ENCODE data around the gene NBEAL2. TPM values are rescaled to one million over a fixed set of nuclear protein-coding genes. Genes with fewer than 3 reads are reported as not detected.

Gene NBEAL2
- total and polyA plus RNA-seq, 2 of the 8 experiments (the other 6 are each of a cell fraction or from before 2014, with no cell fraction given): 27.3 to 46.9 TPM

DNA sequence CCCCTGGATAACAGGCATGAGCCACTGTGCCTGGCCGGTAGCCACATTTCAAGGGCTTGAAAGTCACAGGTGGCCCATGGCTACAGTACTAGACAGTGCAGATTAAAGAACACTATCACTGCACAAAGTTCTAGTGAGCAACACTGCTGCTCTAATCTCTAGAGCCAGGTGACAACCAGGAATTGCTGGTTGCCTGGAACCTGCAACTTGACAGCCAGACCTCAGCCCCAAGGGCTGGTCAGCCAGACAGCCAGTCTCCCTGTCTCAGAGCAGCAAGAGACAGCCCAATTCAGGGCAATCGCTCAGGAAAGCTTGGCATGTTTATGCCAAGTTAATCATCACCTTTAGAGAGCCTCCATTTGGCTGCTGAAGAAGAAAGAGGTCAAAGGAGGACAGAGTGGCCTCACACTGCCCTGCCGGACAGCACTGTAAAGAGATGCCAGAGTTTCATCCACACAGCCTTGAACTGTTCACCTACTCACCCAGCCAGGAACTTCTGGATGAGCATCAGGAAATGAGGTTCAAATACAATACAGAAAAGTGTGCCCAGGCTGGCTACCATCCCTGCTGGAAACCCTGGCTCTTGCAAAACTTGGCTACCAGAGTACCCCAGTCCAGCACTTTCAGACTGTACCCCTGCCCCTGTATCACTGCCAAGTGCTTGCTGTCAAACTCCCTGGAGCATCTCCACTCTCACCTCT lies 8.9 kb upstream of the NBEAL2 start (continued):
- TF ChIP-seq KDM4A (IDR thresholded peaks at IDR 0.05; ENCODE audit: low read depth, low read length, severe bottlenecking): no peak
- TF ChIP-seq, protein P1, sequence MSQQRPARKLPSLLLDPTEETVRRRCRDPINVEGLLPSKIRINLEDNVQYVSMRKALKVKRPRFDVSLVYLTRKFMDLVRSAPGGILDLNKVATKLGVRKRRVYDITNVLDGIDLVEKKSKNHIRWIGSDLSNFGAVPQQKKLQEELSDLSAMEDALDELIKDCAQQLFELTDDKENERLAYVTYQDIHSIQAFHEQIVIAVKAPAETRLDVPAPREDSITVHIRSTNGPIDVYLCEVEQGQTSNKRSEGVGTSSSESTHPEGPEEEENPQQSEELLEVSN (IDR thresholded peaks at IDR 0.05): no peak
- TF ChIP-seq TCF12 (IDR thresholded peaks at IDR 0.05; ENCODE audit: low read depth, low read length): no peak
- no peak for TF ChIP-seq YY1 (IDR thresholded peaks at IDR 0.05; ENCODE audit: low read depth, low read length)
- no peak for TF ChIP-seq POU5F1 (IDR thresholded peaks at IDR 0.05; ENCODE audit: low read depth, low read length)
- TF ChIP-seq BRCA1 (IDR thresholded peaks at IDR 0.05; ENCODE audit: low read depth, low read length): no peak
- TF ChIP-seq, protein P2, sequence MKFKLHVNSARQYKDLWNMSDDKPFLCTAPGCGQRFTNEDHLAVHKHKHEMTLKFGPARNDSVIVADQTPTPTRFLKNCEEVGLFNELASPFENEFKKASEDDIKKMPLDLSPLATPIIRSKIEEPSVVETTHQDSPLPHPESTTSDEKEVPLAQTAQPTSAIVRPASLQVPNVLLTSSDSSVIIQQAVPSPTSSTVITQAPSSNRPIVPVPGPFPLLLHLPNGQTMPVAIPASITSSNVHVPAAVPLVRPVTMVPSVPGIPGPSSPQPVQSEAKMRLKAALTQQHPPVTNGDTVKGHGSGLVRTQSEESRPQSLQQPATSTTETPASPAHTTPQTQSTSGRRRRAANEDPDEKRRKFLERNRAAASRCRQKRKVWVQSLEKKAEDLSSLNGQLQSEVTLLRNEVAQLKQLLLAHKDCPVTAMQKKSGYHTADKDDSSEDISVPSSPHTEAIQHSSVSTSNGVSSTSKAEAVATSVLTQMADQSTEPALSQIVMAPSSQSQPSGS (IDR thresholded peaks at IDR 0.05; ENCODE audit: low read length): no peak
- TF ChIP-seq SAP30 (IDR thresholded peaks at IDR 0.05; ENCODE audit: insufficient read depth, insufficient replicate concordance, low read length): no peak
